ENCODE measurements around the gene PDZD2. TPM values are rescaled to one million over a fixed set of nuclear protein-coding genes. Genes with fewer than 3 reads are reported as not detected.
"Not testable (repeated sequence)": the region's sequence is repeated elsewhere in the genome, so short reads cannot be mapped to it uniquely, and the experiment has no call there.

The PDZD2 gene
- total RNA-seq, 1 donor from 2014 or later, result 14.7 TPM

- FAIRE-seq (no peak), DNase-seq (ENCODE audit: low spot score in 2 of 2) (no peak)
Measured at GRCh38 chr5:32044939-32045338, 406.0 kb downstream of the PDZD2 start.

- DNase-seq (ENCODE audit: low spot score in 2 of 2) (no peak), FAIRE-seq (no peak)
Measured at GRCh38 chr5:32047056-32047455, 408.1 kb downstream of the PDZD2 start.

GRCh38 chr5:32051796-32052195 lies 412.9 kb downstream of the PDZD2 start:
- FAIRE-seq, result no peak
- no peak for DNase-seq (ENCODE audit: low spot score in 2 of 2)

- DNase-seq (ENCODE audit: low spot score in 2 of 2) (no peak), FAIRE-seq (no peak)
Measured at GRCh38 chr5:32055891-32056866, 417.2 kb downstream of the PDZD2 start.

- no peak for FAIRE-seq
- no peak for DNase-seq (ENCODE audit: low spot score in 2 of 2)
Measured at GRCh38 chr5:32057187-32058096, 418.5 kb downstream of the PDZD2 start.

GRCh38 chr5:32058101-32058500 lies 419.2 kb downstream of the PDZD2 start:
- DNase-seq (ENCODE audit: low spot score in 2 of 2) (no peak), FAIRE-seq (no peak)

- FAIRE-seq (no peak), DNase-seq (ENCODE audit: low spot score in 2 of 2) (no peak)
Measured at GRCh38 chr5:32058997-32059396, 420.1 kb downstream of the PDZD2 start.

GRCh38 chr5:32059761-32060530 lies 421.0 kb downstream of the PDZD2 start:
- no peak for FAIRE-seq
- DNase-seq (ENCODE audit: low spot score in 2 of 2), result no peak

GRCh38 chr5:32061236-32061635 lies 422.3 kb downstream of the PDZD2 start:
- DNase-seq (ENCODE audit: low spot score in 2 of 2) (no peak), FAIRE-seq (no peak)

- DNase-seq (ENCODE audit: low spot score in 2 of 2) (no peak), FAIRE-seq (no peak)
Measured at GRCh38 chr5:32066448-32066847, 427.5 kb downstream of the PDZD2 start.

GRCh38 chr5:32067774-32068470 lies 429.0 kb downstream of the PDZD2 start:
- DNase-seq (ENCODE audit: low spot score in 2 of 2) (no peak), FAIRE-seq (no peak)

GRCh38 chr5:32068561-32068960 lies 429.6 kb downstream of the PDZD2 start:
- FAIRE-seq (no peak), DNase-seq (ENCODE audit: low spot score in 2 of 2) (no peak)

GRCh38 chr5:32069396-32069795 lies 430.5 kb downstream of the PDZD2 start:
- DNase-seq (ENCODE audit: low spot score in 2 of 2), result no peak
- FAIRE-seq, result no peak

GRCh38 chr5:32071351-32071944 lies 432.5 kb downstream of the PDZD2 start:
- FAIRE-seq (no peak), DNase-seq (ENCODE audit: low spot score in 2 of 2) (no peak)

GRCh38 chr5:32072054-32072453 lies 433.1 kb downstream of the PDZD2 start:
- FAIRE-seq (no peak), DNase-seq (ENCODE audit: low spot score in 2 of 2) (no peak)

- no peak for FAIRE-seq
Measured at GRCh38 chr5:32074401-32074800, 435.5 kb downstream of the PDZD2 start.

GRCh38 chr5:32076699-32077695 lies 438.1 kb downstream of the PDZD2 start:
- FAIRE-seq, result peak; percentile 85

More at GRCh38 chr5:32074401-32074800, 435.5 kb downstream of the PDZD2 start:
- DNase-seq (ENCODE audit: low spot score in 2 of 2), result no peak

GRCh38 chr5:32078855-32079254 lies 439.9 kb downstream of the PDZD2 start:
- not testable (repeated sequence) for FAIRE-seq; DNase-seq (ENCODE audit: low spot score in 2 of 2)

More at GRCh38 chr5:32076699-32077695, 438.1 kb downstream of the PDZD2 start:
- DNase-seq (ENCODE audit: low spot score in 2 of 2), result peak in 1 of 2 donors; percentile 40

All from frontal cortex (tissue), 4 donors.